CD4-positive, CD25-positive, alpha-beta regulatory T cell (primary cell): ENCODE measurements around the gene SLC16A8. TPM values are rescaled to one million over a fixed set of nuclear protein-coding genes. Genes with fewer than 3 reads are reported as not detected.

Source experiments
- ATAC-seq, 2 donors: fragments of 150-1000 bp; cut with Tn5 transposase; one replicate each; pipeline ENCODE4 v1.10.0; 2021; ENCODE audit warnings: low read depth in 2 of 2, moderate number of reproducible peaks in 2 of 2, moderate library complexity in 1 of 2
- DNase-seq, 3 donors: peaks; one replicate each; pipeline versions ENCODE4 v3.0.0 to v3.0.0-alpha.2; 2012 to 2022; ENCODE audit warnings: mixed read lengths in 1 of 3
- H3K27ac ChIP-seq: one replicate; pipeline ENCODE4 v1.7.0; 2013; ENCODE audit warnings: mild to moderate bottlenecking, low read length; ENCODE audit not compliant: insufficient read depth, poor library complexity, severe bottlenecking
- H3K27me3 ChIP-seq: one replicate; pipeline ENCODE4 v1.7.0; 2013; ENCODE audit warnings: low read length; ENCODE audit not compliant: control insufficient read depth, insufficient read depth
- H3K36me3 ChIP-seq: one replicate; pipeline ENCODE4 v1.7.0; 2013; ENCODE audit warnings: mild to moderate bottlenecking, low read length, moderate library complexity; ENCODE audit not compliant: control insufficient read depth, insufficient read depth
- H3K4me1 ChIP-seq: 2 replicates; pipeline ENCODE4 v1.7.0; 2013; ENCODE audit warnings: mild to moderate bottlenecking, low read length; ENCODE audit not compliant: insufficient read depth, control insufficient read depth, poor library complexity, severe bottlenecking
- H3K4me3 ChIP-seq: one replicate; pipeline ENCODE4 v1.7.0; 2013; ENCODE audit warnings: low read depth, mild to moderate bottlenecking, low read length, moderate library complexity
- H3K9me3 ChIP-seq, 2 experiments: 1 replicate in 1 of 2; 2 replicates in 1 of 2; pipeline ENCODE4 v1.7.0; 2013; ENCODE audit warnings: low read length in 2 of 2, mild to moderate bottlenecking in 1 of 2, moderate library complexity in 1 of 2; ENCODE audit not compliant: control insufficient read depth in 2 of 2
- H3K27ac Mint-ChIP-seq, 3 donors: one replicate each; pipeline ENCODE4 v1.8.0; 2020 to 2022; ENCODE audit warnings: mild to moderate bottlenecking in 3 of 3, mixed read lengths in 3 of 3, moderate library complexity in 2 of 3
- H3K27me3 Mint-ChIP-seq: one replicate; pipeline ENCODE4 v1.8.0; 2022; ENCODE audit warnings: mild to moderate bottlenecking, mixed read lengths
- H3K36me3 Mint-ChIP-seq: one replicate; pipeline ENCODE4 v1.8.0; 2020; ENCODE audit warnings: mixed read lengths
- H3K4me1 Mint-ChIP-seq, 4 donors: one replicate each; pipeline ENCODE4 v1.8.0; 2020 to 2022; ENCODE audit warnings: mixed read lengths in 4 of 4, mild to moderate bottlenecking in 1 of 4
- H3K4me3 Mint-ChIP-seq, 4 donors: one replicate each; pipeline ENCODE4 v1.8.0; 2020 to 2022; ENCODE audit warnings: mild to moderate bottlenecking in 4 of 4, mixed read lengths in 4 of 4, moderate library complexity in 3 of 4
- H3K9me3 Mint-ChIP-seq, 7 donors: one replicate each; pipeline ENCODE4 v1.8.0; 2020 to 2022; ENCODE audit warnings: mixed read lengths in 7 of 7, mild to moderate bottlenecking in 3 of 7, moderate library complexity in 2 of 7
- polyA plus RNA-seq, 4 donors: library from polyadenylated mRNA; unstranded; fragments of 300-500 nt; fragmentation: Illumina TruSeq; gene quantifications; one replicate each; pipeline ENCODE4 v1.2.3, GENCODE V29; 2021
- total RNA-seq: library from RNA; stranded (reverse); gene quantifications from one replicate; pipeline ENCODE4 v1.2.3, GENCODE V29; 2022

SLC16A8 gene
- total and polyA plus RNA-seq, 5 donors from 2014 or later: not detected

DNA sequence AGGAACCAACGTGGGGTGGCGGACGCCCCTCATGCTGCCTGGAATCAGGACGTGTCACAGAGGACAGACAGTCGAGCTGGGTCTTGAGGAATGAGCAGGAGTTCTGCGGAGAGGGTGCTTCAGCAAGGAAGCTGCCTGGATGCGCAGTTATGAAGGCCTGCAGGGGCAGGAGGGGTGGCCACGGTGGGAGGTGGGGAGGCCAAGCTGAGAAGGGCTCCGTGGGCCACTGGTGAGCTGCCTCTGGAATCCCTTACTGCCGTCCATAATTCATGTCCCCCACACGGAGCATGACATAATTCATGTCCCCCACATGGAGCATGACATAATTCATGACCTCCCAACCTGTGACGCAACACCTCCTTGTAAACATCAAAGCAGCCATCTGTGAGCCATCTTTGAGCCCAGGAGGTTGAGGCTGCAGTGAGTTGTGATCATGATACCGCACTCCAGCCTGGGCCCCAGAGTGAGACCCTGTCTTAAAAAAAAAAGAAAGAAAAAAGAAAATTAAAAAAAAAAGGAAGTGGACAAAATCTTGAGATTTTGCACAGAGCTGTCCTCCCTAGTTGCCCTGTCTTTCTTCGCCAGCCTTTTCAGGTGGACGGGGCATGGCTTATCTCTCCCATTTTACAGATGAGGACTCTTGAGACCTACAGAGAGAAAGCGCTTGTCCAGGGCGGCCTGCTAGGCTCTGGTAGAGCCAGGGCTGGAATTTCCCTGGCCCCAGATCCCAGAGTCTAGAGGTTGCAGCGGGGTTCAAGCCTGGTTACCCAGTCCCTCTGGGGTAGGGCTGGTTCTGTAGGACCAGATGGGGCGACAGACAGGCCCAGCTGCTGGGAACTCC lies 51.1 kb downstream of the SLC16A8 start:
- H3K36me3 Mint-ChIP-seq: no peaks in the 10 kb centered on the region
- H3K27ac Mint-ChIP-seq: no peak overlapping the region
- H3K27me3 Mint-ChIP-seq: peaks cover 5% of the 10 kb centered on the region
- Histone ChIP-seq H3K36me3 (no peaks in the 10 kb centered on the region), H3K27ac (no peak overlapping the region), H3K4me3 (no peak overlapping the region), H3K9me3 (no peaks in the 10 kb centered on the region), H3K4me1 (no peaks in the 10 kb centered on the region), H3K27me3 (no peaks in the 10 kb centered on the region)
- no peak overlapping the region for H3K4me3 Mint-ChIP-seq
- DNase-seq (no peak), ATAC-seq (no peak)
- peaks cover 0 to 5% (median 0%) of the 10 kb centered on the region in 4 donors for H3K4me1 Mint-ChIP-seq
- H3K9me3 Mint-ChIP-seq: no peaks in the 10 kb centered on the region

DNA sequence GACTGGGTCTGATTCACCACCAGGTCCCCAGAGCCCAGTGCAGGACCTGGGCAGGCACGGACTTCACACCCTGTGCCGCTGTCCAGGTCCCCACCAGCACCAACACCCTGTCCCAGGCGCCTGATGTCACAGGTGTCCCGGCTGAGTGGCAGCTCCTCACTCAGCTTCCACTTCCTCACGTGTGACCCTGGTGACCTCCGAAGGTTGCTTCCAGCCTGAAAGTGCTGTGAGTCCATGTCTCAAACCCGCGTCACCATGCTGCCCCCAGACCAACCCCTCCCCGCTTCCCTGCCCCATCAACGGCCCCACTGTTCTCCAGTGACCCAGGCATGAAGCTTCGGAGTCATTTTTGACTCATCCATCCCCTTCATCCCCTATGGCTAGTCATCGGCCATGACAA lies 52.5 kb downstream of the SLC16A8 start:
- no peak for DNase-seq
- no peak overlapping the region for H3K27ac ChIP-seq
- Mint-ChIP-seq H3K36me3 (no peaks in the 10 kb centered on the region), H3K27ac (no peak overlapping the region), H3K4me3 (no peak overlapping the region), H3K9me3 (no peaks in the 10 kb centered on the region), H3K4me1 (peaks cover 0 to 3% (median 0%) of the 10 kb centered on the region in 4 donors), H3K27me3 (no peaks in the 10 kb centered on the region)
- H3K4me3 ChIP-seq: no peak overlapping the region
- H3K9me3 ChIP-seq: no peaks in the 10 kb centered on the region
- H3K4me1 ChIP-seq: no peaks in the 10 kb centered on the region
- H3K36me3 ChIP-seq: no peaks in the 10 kb centered on the region
- no peak for ATAC-seq
- no peaks in the 10 kb centered on the region for H3K27me3 ChIP-seq

DNA sequence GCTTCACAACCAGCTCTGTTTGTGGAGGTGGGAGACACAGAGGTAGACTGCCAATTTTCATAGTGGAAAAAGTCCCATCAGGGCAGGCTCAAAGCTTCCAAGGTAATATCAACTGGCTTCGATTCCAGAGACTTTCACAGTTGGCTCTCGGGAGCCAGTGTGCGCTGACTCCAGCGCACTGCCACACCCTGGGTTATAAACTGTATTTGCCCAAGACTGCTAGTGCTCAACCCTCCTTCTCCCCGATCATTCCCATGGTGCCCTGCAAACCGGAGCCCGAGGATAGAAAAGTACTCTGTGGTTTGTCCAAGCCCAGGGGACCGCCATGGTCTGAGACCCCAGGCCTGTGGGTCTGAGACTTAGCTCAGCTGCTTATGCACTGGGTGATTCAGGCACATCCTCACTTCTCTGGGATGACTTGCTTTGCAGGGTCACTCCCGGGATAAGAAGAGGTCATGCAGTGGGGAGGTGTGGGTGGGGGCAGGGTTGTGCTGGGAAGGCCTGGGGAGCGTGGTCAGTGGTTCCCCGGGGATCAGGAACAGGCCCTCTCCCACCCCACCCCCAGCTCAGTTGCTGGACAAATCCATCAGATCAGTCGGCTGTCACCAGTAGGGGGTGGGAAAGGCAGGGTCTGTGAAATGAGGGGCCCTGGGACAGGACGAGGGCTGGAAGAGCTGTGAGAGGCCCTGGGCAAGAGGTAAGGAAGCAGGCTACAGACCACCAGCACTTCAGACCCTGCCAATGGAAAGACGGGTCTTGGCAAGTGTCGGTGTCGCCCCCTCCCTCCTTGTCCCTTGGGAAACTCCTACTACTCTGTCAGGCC lies 53.5 kb downstream of the SLC16A8 start:
- Histone ChIP-seq H3K27ac (no peak overlapping the region), H3K9me3 (no peaks in the 10 kb centered on the region), H3K4me1 (no peaks in the 10 kb centered on the region), H3K36me3 (no peaks in the 10 kb centered on the region), H3K4me3 (no peak overlapping the region), H3K27me3 (no peaks in the 10 kb centered on the region)
- peaks cover 0 to 3% (median 0%) of the 10 kb centered on the region in 4 donors for H3K4me1 Mint-ChIP-seq
- H3K27ac Mint-ChIP-seq: peak overlapping the region in 1 of 3 donors; percentile 25
- H3K4me3 Mint-ChIP-seq: no peak overlapping the region
- DNase-seq (no peak), ATAC-seq (no peak)
- H3K27me3 Mint-ChIP-seq: no peaks in the 10 kb centered on the region
- H3K9me3 Mint-ChIP-seq: no peaks in the 10 kb centered on the region
- no peaks in the 10 kb centered on the region for H3K36me3 Mint-ChIP-seq

DNA sequence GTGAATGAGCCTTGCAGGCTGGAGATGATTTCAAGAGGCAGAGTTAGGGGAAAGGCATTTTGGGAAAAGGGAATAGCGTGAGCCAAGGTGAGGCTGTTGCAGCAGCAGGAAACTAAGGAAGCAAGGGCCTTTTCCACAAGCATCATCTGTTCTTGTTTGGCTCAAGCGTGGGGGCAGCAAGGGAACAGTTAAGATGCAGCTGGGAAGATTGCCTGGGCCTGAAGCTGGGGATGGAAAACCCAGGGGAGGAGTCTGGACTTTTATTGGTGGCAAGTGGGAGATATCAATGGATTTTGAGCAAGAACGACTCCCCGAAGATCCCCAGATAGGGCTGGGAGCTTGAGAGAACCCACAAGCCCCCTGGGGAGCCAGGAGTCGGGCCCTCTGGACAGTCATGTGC lies 54.1 kb downstream of the SLC16A8 start:
- H3K4me3 ChIP-seq: no peak overlapping the region
- H3K9me3 Mint-ChIP-seq: no peaks in the 10 kb centered on the region
- peaks cover 0 to 3% (median 0%) of the 10 kb centered on the region in 4 donors for H3K4me1 Mint-ChIP-seq
- DNase-seq (no peak), ATAC-seq (no peak)
- H3K36me3 ChIP-seq: no peaks in the 10 kb centered on the region
- H3K4me3 Mint-ChIP-seq: no peak overlapping the region
- H3K9me3 ChIP-seq: no peaks in the 10 kb centered on the region
- H3K36me3 Mint-ChIP-seq: no peaks in the 10 kb centered on the region
- peak overlapping the region in 1 of 3 donors; percentile 75 for H3K27ac Mint-ChIP-seq
- no peaks in the 10 kb centered on the region for H3K4me1 ChIP-seq
- H3K27me3 Mint-ChIP-seq: no peaks in the 10 kb centered on the region
- no peaks in the 10 kb centered on the region for H3K27me3 ChIP-seq
- H3K27ac ChIP-seq: no peak overlapping the region

DNA sequence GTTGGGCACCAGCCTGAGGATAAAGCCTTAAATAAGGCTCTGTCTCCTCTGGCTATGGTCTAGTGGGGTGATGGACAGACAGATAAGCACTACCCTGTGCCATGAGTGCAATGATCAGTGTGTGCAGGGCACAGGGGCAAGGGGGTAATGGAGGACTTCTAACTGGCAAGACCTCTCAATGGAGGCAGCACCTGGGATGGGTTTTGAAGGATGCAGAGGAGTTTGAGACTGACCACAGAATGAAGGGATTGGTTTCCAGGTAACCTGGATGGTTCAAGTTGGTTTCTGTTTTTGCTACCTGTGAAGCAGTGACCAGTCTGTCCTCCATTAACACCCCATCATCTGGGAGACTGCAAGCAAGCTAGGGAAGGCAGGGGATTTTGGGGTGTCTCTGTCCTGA lies 54.6 kb downstream of the SLC16A8 start:
- no peak for DNase-seq
- Mint-ChIP-seq H3K27me3 (no peaks in the 10 kb centered on the region), H3K27ac (peak overlapping the region in 1 of 3 donors; percentile 75), H3K4me1 (peaks cover 0 to 3% (median 0%) of the 10 kb centered on the region in 4 donors), H3K36me3 (no peaks in the 10 kb centered on the region), H3K9me3 (no peaks in the 10 kb centered on the region), H3K4me3 (no peak overlapping the region)
- no peaks in the 10 kb centered on the region for H3K4me1 ChIP-seq
- H3K27me3 ChIP-seq: no peaks in the 10 kb centered on the region
- no peak overlapping the region for H3K27ac ChIP-seq
- no peak for ATAC-seq
- H3K9me3 ChIP-seq: no peaks in the 10 kb centered on the region
- H3K4me3 ChIP-seq: no peak overlapping the region
- H3K36me3 ChIP-seq: no peaks in the 10 kb centered on the region

DNA sequence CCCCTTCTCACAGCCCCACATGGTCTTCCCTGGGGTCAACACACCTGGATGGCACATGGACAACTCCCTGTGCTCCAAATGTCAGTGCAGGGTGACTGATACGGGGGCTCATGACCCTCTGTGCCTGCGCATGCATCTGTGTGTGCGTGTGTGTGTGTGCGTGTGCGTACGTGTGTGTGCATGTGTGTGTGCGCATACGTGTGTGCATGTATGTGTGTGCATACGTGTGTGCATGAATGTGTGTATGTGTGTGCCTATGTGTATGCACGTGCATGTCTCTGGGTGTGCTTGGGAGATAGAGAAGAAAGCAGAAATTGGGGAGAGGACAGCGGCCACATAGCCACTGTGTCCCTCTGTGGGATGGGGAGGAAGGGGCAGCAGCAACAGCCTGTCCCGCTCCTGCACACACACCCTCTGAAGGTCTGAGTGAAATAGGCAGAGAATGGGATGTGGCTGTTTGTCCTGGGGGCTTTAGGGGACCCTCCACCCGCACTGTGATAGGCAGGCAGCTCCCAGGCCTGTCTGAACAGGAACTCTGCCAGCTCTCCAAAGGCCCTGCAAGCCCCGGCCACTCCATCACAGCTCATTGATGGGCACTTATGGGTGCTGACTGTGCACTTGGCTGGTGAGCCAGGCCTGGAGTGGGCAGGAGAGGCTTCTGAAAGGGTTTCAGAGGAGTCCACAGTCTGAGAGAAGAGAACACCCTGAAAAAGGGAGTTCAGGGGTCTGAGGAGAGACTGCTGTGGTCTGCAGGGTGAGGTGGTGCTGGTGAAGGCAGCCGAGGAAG lies 55.4 kb downstream of the SLC16A8 start:
- H3K9me3 ChIP-seq: no peaks in the 10 kb centered on the region
- Mint-ChIP-seq H3K4me1 (peaks cover 0 to 3% (median 0%) of the 10 kb centered on the region in 4 donors), H3K27me3 (no peaks in the 10 kb centered on the region), H3K9me3 (no peaks in the 10 kb centered on the region), H3K27ac (no peak overlapping the region), H3K36me3 (no peaks in the 10 kb centered on the region), H3K4me3 (no peak overlapping the region)
- no peaks in the 10 kb centered on the region for H3K36me3 ChIP-seq
- H3K4me3 ChIP-seq: no peak overlapping the region
- no peaks in the 10 kb centered on the region for H3K4me1 ChIP-seq
- no peak for ATAC-seq
- no peak for DNase-seq
- no peaks in the 10 kb centered on the region for H3K27me3 ChIP-seq
- H3K27ac ChIP-seq: no peak overlapping the region
